HEK293T (cell line): ENCODE measurements around the gene EGLN3.

ENCODE experiments used
- ELF4 ChIP-seq: fragments of 450-650 bp; IDR thresholded peaks from 2 replicates; pipeline ENCODE4 v1.6.1; 2017; ENCODE audit warnings: antibody characterized with exemption
- SP1 ChIP-seq: fragments of 450-650 bp; IDR thresholded peaks from 2 replicates; pipeline ENCODE4 v1.6.1; 2017
- SUZ12 ChIP-seq: fragments of 450-650 bp; IDR thresholded peaks from 2 replicates; pipeline ENCODE4 v1.6.1; 2016; ENCODE audit warnings: mild to moderate bottlenecking

- no peak for TF ChIP-seq ELF4
- TF ChIP-seq SP1, result no peak
- no peak for TF ChIP-seq SUZ12
These were observed 36.7 kb upstream of the EGLN3 start for GRCh38 chr14:33987565-33988080.
